ENCODE measurements around the gene CHRNA1.

- TF ChIP-seq CTCF (IDR thresholded peaks at IDR 0.05 in 2 of 3, conservative IDR thresholded peaks at IDR 0.05 in 1 of 3; ENCODE audit: borderline replicate concordance in 1 of 3, insufficient read depth in 1 of 3, low read depth in 2 of 3, low read length in 2 of 3) (no peak), POLR2A (IDR thresholded peaks at IDR 0.05; ENCODE audit: borderline replicate concordance, extremely low read depth, insufficient read depth, insufficient read length) (no peak)
These were observed 14.5 kb downstream of the CHRNA1 start for GRCh38 chr2:174749793-174750192.
